ENCODE data around the gene DYSF. TPM values are rescaled to one million over a fixed set of nuclear protein-coding genes. Genes with fewer than 3 reads are reported as not detected.
A peak's percentile ranks its signal among the peaks of the same experiment; 100 is the strongest.

Gene DYSF
- total and polyA plus RNA-seq, 8 donors, result 17.8 to 71.4 (median 21.6) TPM

GRCh38 chr2:71502941-71503738, 49.8 kb downstream of the DYSF start:
- Histone ChIP-seq H3K4me3 (no peak overlapping the region), H3K27ac (peak overlapping the region; percentile 39 to 66), H3K36me3 (peaks cover 0 to 42% of the 10 kb centered on the region in 2 donors), H3K4me1 (peaks cover 0 to 39% of the 10 kb centered on the region in 2 donors), H3K9me3 (no peaks in the 10 kb centered on the region), H3K27me3 (no peaks in the 10 kb centered on the region)
- TF ChIP-seq CTCF (IDR thresholded peaks at IDR 0.05), result no peak
- ATAC-seq (no peak), DNase-seq (no peak)
- intact Hi-C loops (cut with DNase I), result no loop called here

DNA sequence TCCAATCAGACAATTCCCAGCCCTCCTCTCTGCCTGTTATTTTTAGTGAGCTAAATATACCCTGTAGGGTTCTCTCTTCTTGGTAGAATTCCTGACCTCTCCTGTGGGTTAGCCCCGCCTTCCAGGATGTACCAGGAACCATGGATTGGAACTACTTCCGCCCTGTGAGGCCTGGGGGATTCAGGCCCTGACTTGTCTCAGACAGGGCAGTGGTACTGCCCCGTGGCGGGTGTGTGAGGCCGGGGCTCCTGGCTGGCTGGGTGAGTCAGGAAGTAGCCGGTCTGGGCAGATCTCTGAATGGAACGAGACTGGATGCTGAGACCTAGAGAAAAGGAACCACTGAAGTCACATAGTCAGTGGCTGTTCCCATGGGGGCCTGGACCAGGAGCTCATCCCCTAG, 50.5 kb downstream of the DYSF start:
- H3K36me3 ChIP-seq, result peaks cover 0 to 42% of the 10 kb centered on the region in 2 donors
- no peaks in the 10 kb centered on the region for H3K9me3 ChIP-seq
- H3K27me3 ChIP-seq, result no peaks in the 10 kb centered on the region
- peak overlapping the region; percentile 39 to 66 for H3K27ac ChIP-seq
- H3K4me3 ChIP-seq, result no peak overlapping the region
- ATAC-seq (peak; percentile 48), DNase-seq (no peak)
- TF ChIP-seq CTCF (IDR thresholded peaks at IDR 0.05), result no peak
- intact Hi-C loops (cut with DNase I), result no loop called here
- H3K4me1 ChIP-seq, result peaks cover 0 to 32% of the 10 kb centered on the region in 2 donors

GRCh38 chr2:71504611-71505010, 51.2 kb downstream of the DYSF start:
- Histone ChIP-seq H3K27ac (peak overlapping the region in 1 of 2 donors; percentile 15), H3K4me1 (peaks cover 0 to 31% of the 10 kb centered on the region in 2 donors), H3K27me3 (no peaks in the 10 kb centered on the region), H3K9me3 (no peaks in the 10 kb centered on the region), H3K36me3 (peaks cover 0 to 42% of the 10 kb centered on the region in 2 donors), H3K4me3 (no peak overlapping the region)
- DNase-seq (no peak), ATAC-seq (no peak)
- TF ChIP-seq CTCF (IDR thresholded peaks at IDR 0.05), result no peak
- intact Hi-C loops (cut with DNase I), result loop anchor here in 1 of 2 donors (5.0 kb wide), 1 partner anchor 202 kb away; no protein-coding TSS in a partner anchor

DNA sequence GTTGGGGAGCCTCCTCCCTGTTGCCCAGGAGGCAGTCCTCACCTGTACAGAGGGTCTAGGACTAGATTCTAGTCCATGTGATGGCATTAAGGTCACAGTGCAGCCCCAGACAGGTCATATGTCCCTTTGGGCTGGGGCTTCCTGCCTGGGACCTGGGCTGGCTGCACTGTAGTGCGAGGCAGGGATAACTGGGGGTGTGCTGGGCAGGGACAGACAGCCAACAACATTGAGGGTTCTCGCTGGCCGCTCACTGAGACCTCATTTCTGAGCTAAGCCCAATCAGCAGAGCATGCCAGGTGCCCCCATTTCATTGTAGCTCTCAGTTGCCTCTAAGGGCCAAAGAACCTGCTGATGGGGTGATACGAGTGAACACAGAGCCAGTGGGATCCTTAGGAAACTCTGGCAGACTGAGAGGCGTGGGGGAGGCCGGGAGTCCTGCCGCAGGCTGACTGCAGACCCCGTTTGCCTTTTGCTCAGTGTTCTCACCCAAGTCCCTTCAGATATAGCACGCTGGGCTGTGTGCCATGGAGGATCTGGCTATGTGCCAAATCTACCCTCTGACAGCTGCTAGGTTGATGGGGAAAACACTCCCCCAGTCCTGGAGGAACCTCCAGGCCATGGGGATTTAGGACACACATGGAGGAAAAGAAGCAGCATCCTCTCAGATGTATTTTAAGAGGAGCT, 51.9 kb downstream of the DYSF start:
- DNase-seq, result peak in 2 of 4 donors; percentile 19 to 44
- H3K27me3 ChIP-seq, result no peaks in the 10 kb centered on the region
- no peak overlapping the region for H3K4me3 ChIP-seq
- ATAC-seq, result no peak
- peaks cover 0 to 27% of the 10 kb centered on the region in 2 donors for H3K4me1 ChIP-seq
- TF ChIP-seq CTCF (IDR thresholded peaks at IDR 0.05), result no peak
- intact Hi-C loops (cut with DNase I), result loop anchor here in 1 of 2 donors (5.0 kb wide), 1 partner anchor 203 kb away; no protein-coding TSS in a partner anchor
- H3K9me3 ChIP-seq, result no peaks in the 10 kb centered on the region
- H3K27ac ChIP-seq, result peak overlapping the region in 1 of 2 donors; percentile 15
- H3K36me3 ChIP-seq, result peaks cover 0 to 42% of the 10 kb centered on the region in 2 donors

DNA sequence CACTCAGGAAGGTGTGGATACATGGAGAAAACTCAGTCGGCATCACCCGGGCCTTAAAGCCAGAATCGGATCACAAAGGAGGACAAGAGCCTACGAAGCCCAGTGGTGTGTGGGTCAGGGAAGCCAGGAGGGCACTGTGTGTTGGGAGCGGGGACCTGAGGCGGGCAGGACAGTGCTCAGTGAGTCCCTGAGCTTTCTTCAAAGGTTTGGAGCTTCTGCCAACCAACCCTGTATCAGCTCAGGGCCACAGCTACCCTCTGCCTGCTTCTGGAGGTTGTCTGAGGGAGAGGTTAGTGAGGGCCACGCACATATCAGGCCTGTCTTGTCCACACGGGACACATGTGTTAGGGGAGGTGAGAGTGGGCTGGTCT, 52.4 kb downstream of the DYSF start:
- H3K27ac ChIP-seq, result no peak overlapping the region
- no peaks in the 10 kb centered on the region for H3K9me3 ChIP-seq
- DNase-seq (no peak), ATAC-seq (no peak)
- H3K4me3 ChIP-seq, result no peak overlapping the region
- no peaks in the 10 kb centered on the region for H3K27me3 ChIP-seq
- peaks cover 0 to 42% of the 10 kb centered on the region in 2 donors for H3K36me3 ChIP-seq
- intact Hi-C loops (cut with DNase I), result loop anchor here in 1 of 2 donors (5.0 kb wide), 1 partner anchor 203 kb away; no protein-coding TSS in a partner anchor
- peaks cover 0 to 22% of the 10 kb centered on the region in 2 donors for H3K4me1 ChIP-seq
- no peak for TF ChIP-seq CTCF (IDR thresholded peaks at IDR 0.05)

Data from left lung (tissue), 10 donors.